ELF-1 (cell line): ENCODE data around the gene FAM13C.
"Not testable (repeated sequence)": the region's sequence is repeated elsewhere in the genome, so short reads cannot be mapped to it uniquely, and the experiment has no call there.

Experiments used
- DNase-seq: peaks from one replicate; pipeline ENCODE4 v3.0.0-alpha.2; 2016; ENCODE audit warnings: low read depth, low spot score

The FAM13C gene

GRCh38 chr10:59279476-59279875, 82.9 kb downstream of the FAM13C start:
- no peak for DNase-seq

- no peak for DNase-seq
These were observed 85.4 kb downstream of the FAM13C start for GRCh38 chr10:59276919-59277318.

GRCh38 chr10:59276133-59276532, 86.2 kb downstream of the FAM13C start:
- DNase-seq, result no peak

GRCh38 chr10:59273445-59273844, 88.9 kb downstream of the FAM13C start:
- no peak for DNase-seq

- DNase-seq, result no peak
These were observed 90.3 kb downstream of the FAM13C start for GRCh38 chr10:59272061-59272460.

GRCh38 chr10:59271160-59271559, 91.2 kb downstream of the FAM13C start:
- DNase-seq, result no peak

- DNase-seq, result no peak
These were observed 91.9 kb downstream of the FAM13C start for GRCh38 chr10:59270492-59270891.

- DNase-seq, result no peak
These were observed 92.7 kb downstream of the FAM13C start for GRCh38 chr10:59269651-59270050.

GRCh38 chr10:59268460-59268859, 93.9 kb downstream of the FAM13C start:
- DNase-seq, result no peak

- no peak for DNase-seq
These were observed 96.0 kb downstream of the FAM13C start for GRCh38 chr10:59266321-59266720.

GRCh38 chr10:59265141-59265540, 97.2 kb downstream of the FAM13C start:
- no peak for DNase-seq

- no peak for DNase-seq
These were observed 103.5 kb downstream of the FAM13C start for GRCh38 chr10:59258890-59259289.

- no peak for DNase-seq
These were observed 105.1 kb downstream of the FAM13C start for GRCh38 chr10:59257224-59257623.

- no peak for DNase-seq
These were observed 106.9 kb downstream of the FAM13C start for GRCh38 chr10:59255463-59255862.

GRCh38 chr10:59252491-59252890, 109.9 kb downstream of the FAM13C start:
- DNase-seq, result no peak

- DNase-seq, result no peak
These were observed 116.7 kb downstream of the FAM13C start for GRCh38 chr10:59245686-59246085.

- no peak for DNase-seq
These were observed 117.5 kb downstream of the FAM13C start for GRCh38 chr10:59244871-59245270.

- DNase-seq, result no peak
These were observed 118.6 kb downstream of the FAM13C start for GRCh38 chr10:59243611-59244195.

- no peak for DNase-seq
These were observed 119.4 kb downstream of the FAM13C start for GRCh38 chr10:59242991-59243390.

GRCh38 chr10:59242057-59242456, 120.3 kb downstream of the FAM13C start:
- no peak for DNase-seq

GRCh38 chr10:59240582-59241183, 121.7 kb downstream of the FAM13C start:
- no peak for DNase-seq

GRCh38 chr10:59239108-59239507, 123.2 kb downstream of the FAM13C start:
- not testable (repeated sequence) for DNase-seq

- DNase-seq, result no peak
These were observed 124.6 kb downstream of the FAM13C start for GRCh38 chr10:59237775-59238174.
